Measurements from ENCODE around the gene AP3B1. TPM values are rescaled to one million over a fixed set of nuclear protein-coding genes. Genes with fewer than 3 reads are reported as not detected.

The AP3B1 gene
- total RNA-seq, 1 experiment from 2014 or later = 45.3 TPM

- CTCF ChIA-PET = no interaction called here
- Histone ChIP-seq H3K36me3 (ENCODE audit: insufficient read depth, low read length, poor library complexity, severe bottlenecking) (no peaks in the 10 kb centered on the region), H3K4me3 (ENCODE audit: low read depth, low read length, poor library complexity, severe bottlenecking) (no peak overlapping the region), H3K27me3 (replicated peaks; ENCODE audit: insufficient read depth, low read depth, low read length, poor library complexity) (no peaks in the 10 kb centered on the region), H3K9me3 (ENCODE audit: low read depth, low read length, poor library complexity, severe bottlenecking) (no peaks in the 10 kb centered on the region), H3K4me1 (ENCODE audit: insufficient read depth, low read length, poor library complexity, severe bottlenecking) (no peaks in the 10 kb centered on the region), H3K27ac (ENCODE audit: low read depth, low read length, poor library complexity, severe bottlenecking) (no peak overlapping the region)
- no TSS peak for BruUV-seq (replicated peaks)
- intact Hi-C loops (cut with micrococcal nuclease; ENCODE audit: unreplicated experiment) = no loop called here
- TF ChIP-seq, protein P1, sequence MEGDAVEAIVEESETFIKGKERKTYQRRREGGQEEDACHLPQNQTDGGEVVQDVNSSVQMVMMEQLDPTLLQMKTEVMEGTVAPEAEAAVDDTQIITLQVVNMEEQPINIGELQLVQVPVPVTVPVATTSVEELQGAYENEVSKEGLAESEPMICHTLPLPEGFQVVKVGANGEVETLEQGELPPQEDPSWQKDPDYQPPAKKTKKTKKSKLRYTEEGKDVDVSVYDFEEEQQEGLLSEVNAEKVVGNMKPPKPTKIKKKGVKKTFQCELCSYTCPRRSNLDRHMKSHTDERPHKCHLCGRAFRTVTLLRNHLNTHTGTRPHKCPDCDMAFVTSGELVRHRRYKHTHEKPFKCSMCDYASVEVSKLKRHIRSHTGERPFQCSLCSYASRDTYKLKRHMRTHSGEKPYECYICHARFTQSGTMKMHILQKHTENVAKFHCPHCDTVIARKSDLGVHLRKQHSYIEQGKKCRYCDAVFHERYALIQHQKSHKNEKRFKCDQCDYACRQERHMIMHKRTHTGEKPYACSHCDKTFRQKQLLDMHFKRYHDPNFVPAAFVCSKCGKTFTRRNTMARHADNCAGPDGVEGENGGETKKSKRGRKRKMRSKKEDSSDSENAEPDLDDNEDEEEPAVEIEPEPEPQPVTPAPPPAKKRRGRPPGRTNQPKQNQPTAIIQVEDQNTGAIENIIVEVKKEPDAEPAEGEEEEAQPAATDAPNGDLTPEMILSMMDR (conservative IDR thresholded peaks at IDR 0.05; ENCODE audit: low read depth, low read length) = no peak
- no peak for TF ChIP-seq EZH2 (IDR thresholded peaks at IDR 0.05; ENCODE audit: borderline replicate concordance, low read depth, low read length, poor library complexity, severe bottlenecking)
- DNase-seq (ENCODE audit: low spot score) = no peak
- POLR2A ChIA-PET (ENCODE audit: low non-redundant PET) = no interaction called here
Observed at GRCh38 chr5:78236046-78236445, 58.5 kb downstream of the AP3B1 start.

DNA sequence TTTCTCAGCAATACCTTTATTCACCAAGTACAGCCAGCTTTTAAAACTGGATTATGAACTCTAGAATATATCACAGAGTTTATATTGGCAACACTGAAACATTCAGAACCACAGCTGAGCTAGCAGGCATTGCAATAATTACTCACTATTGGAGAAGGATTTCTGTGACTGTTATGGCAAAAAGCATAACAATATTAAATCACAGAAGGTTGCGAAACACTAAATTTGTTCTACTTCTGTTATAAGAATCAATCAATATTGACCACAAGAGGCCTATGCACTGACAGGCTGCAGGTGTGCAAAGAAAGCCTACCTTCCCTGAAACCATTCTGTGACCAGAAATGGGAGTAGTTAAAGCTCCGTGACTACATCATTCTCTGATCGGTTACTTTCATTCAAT, 59.2 kb downstream of the AP3B1 start:
- Histone ChIP-seq H3K36me3 (ENCODE audit: insufficient read depth, low read length, poor library complexity, severe bottlenecking) (no peaks in the 10 kb centered on the region), H3K4me1 (ENCODE audit: insufficient read depth, low read length, poor library complexity, severe bottlenecking) (no peaks in the 10 kb centered on the region), H3K9me3 (ENCODE audit: low read depth, low read length, poor library complexity, severe bottlenecking) (no peaks in the 10 kb centered on the region), H3K27ac (ENCODE audit: low read depth, low read length, poor library complexity, severe bottlenecking) (no peak overlapping the region), H3K27me3 (replicated peaks; ENCODE audit: insufficient read depth, low read depth, low read length, poor library complexity) (no peaks in the 10 kb centered on the region), H3K4me3 (ENCODE audit: low read depth, low read length, poor library complexity, severe bottlenecking) (no peak overlapping the region)
- DNase-seq (ENCODE audit: low spot score) = no peak
- ChIA-PET POLR2A (ENCODE audit: low non-redundant PET) (interaction anchor here (0.6 kb wide), 1 partner anchor 15 kb away, joined by 6 read pairs; no protein-coding TSS in a partner anchor), CTCF (no interaction called here)
- BruUV-seq (replicated peaks) = no TSS peak
- TF ChIP-seq, protein P1 (conservative IDR thresholded peaks at IDR 0.05; ENCODE audit: low read depth, low read length) = no peak
- TF ChIP-seq EZH2 (IDR thresholded peaks at IDR 0.05; ENCODE audit: borderline replicate concordance, low read depth, low read length, poor library complexity, severe bottlenecking) = no peak
- intact Hi-C loops (cut with micrococcal nuclease; ENCODE audit: unreplicated experiment) = no loop called here

GRCh38 chr5:78234804-78235203, 59.7 kb downstream of the AP3B1 start:
- Histone ChIP-seq H3K4me3 (ENCODE audit: low read depth, low read length, poor library complexity, severe bottlenecking) (no peak overlapping the region), H3K9me3 (ENCODE audit: low read depth, low read length, poor library complexity, severe bottlenecking) (no peaks in the 10 kb centered on the region), H3K36me3 (ENCODE audit: insufficient read depth, low read length, poor library complexity, severe bottlenecking) (no peaks in the 10 kb centered on the region), H3K27me3 (replicated peaks; ENCODE audit: insufficient read depth, low read depth, low read length, poor library complexity) (no peaks in the 10 kb centered on the region), H3K4me1 (ENCODE audit: insufficient read depth, low read length, poor library complexity, severe bottlenecking) (no peaks in the 10 kb centered on the region), H3K27ac (ENCODE audit: low read depth, low read length, poor library complexity, severe bottlenecking) (no peak overlapping the region)
- ChIA-PET CTCF (no interaction called here), POLR2A (ENCODE audit: low non-redundant PET) (no interaction called here)
- intact Hi-C loops (cut with micrococcal nuclease; ENCODE audit: unreplicated experiment) = no loop called here
- no TSS peak for BruUV-seq (replicated peaks)
- no peak for TF ChIP-seq EZH2 (IDR thresholded peaks at IDR 0.05; ENCODE audit: borderline replicate concordance, low read depth, low read length, poor library complexity, severe bottlenecking)
- TF ChIP-seq, protein P1 (conservative IDR thresholded peaks at IDR 0.05; ENCODE audit: low read depth, low read length) = no peak
- no peak for DNase-seq (ENCODE audit: low spot score)
